Measurements from ENCODE around the gene INPP5J. TPM values are rescaled to one million over a fixed set of nuclear protein-coding genes. Genes with fewer than 3 reads are reported as not detected.
A peak's percentile ranks its signal among the peaks of the same experiment; 100 is the strongest.

Gene INPP5J
- total and polyA plus RNA-seq, 2 donors (not counting 1 experiment from before 2014, with no cell fraction given) = 0.17 to 0.33 TPM

DNA sequence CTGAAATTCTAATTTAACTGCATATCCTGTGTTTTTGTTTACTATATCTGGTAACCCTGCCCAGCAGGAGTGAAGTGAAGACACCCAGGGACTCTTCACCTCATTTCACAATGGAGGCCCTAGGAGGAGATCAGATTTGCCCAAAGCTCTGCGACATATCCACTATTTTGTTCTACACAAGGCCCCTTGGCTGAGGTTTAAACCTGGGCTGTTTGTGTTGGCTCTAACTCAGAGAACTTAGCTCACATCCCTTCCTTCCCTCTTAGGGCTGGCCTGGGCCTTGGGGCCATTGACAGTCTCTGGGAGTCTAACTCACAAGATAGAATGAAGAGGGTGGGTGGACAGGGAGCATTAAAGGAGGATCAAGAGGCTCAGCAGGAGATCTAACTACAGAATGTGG, 25.7 kb downstream of the INPP5J start:
- Histone ChIP-seq H3K27me3 (ENCODE audit: control insufficient read depth, insufficient read depth, low read length) (peaks cover 2% of the 10 kb centered on the region), H2AFZ (ENCODE audit: low read length) (peak overlapping the region; percentile 69), H3K27ac (ENCODE audit: insufficient read depth, low read length) (no peak overlapping the region), H3K9ac (ENCODE audit: insufficient read depth, low read length) (no peak overlapping the region), H3K36me3 (ENCODE audit: control insufficient read depth, insufficient read depth, low read length) (no peaks in the 10 kb centered on the region), H3K9me3 (ENCODE audit: control insufficient read depth, insufficient read depth, low read depth, low read length) (no peaks in the 10 kb centered on the region), H3K4me2 (ENCODE audit: extremely low read depth, insufficient read depth, low read length) (no peak overlapping the region), H4K20me1 (ENCODE audit: control insufficient read depth, extremely low read depth, insufficient read depth, low read length) (no peaks in the 10 kb centered on the region), H3K4me3 (replicated peaks in 1 of 4; ENCODE audit: control extremely low read depth in 1 of 4, insufficient read depth in 1 of 4, low read depth in 3 of 4, low read length in 4 of 4) (no peak overlapping the region), H3K4me1 (ENCODE audit: control insufficient read depth, extremely low read depth, insufficient read depth, low read length) (no peaks in the 10 kb centered on the region), H3K79me2 (ENCODE audit: control insufficient read depth, insufficient read depth, low read length) (no peaks in the 10 kb centered on the region)
- TF ChIP-seq, protein P1, sequence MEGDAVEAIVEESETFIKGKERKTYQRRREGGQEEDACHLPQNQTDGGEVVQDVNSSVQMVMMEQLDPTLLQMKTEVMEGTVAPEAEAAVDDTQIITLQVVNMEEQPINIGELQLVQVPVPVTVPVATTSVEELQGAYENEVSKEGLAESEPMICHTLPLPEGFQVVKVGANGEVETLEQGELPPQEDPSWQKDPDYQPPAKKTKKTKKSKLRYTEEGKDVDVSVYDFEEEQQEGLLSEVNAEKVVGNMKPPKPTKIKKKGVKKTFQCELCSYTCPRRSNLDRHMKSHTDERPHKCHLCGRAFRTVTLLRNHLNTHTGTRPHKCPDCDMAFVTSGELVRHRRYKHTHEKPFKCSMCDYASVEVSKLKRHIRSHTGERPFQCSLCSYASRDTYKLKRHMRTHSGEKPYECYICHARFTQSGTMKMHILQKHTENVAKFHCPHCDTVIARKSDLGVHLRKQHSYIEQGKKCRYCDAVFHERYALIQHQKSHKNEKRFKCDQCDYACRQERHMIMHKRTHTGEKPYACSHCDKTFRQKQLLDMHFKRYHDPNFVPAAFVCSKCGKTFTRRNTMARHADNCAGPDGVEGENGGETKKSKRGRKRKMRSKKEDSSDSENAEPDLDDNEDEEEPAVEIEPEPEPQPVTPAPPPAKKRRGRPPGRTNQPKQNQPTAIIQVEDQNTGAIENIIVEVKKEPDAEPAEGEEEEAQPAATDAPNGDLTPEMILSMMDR (conservative IDR thresholded peaks at IDR 0.05 in 1 of 2, IDR thresholded peaks at IDR 0.05 in 1 of 2; ENCODE audit: low read depth in 1 of 2, low read length in 2 of 2) = no peak
- no peak for TF ChIP-seq EZH2 (IDR thresholded peaks at IDR 0.05; ENCODE audit: low read length, missing control alignments)
- DNase-seq (ENCODE audit: low read depth in 2 of 2) = peak; percentile 45 to 54

DNA sequence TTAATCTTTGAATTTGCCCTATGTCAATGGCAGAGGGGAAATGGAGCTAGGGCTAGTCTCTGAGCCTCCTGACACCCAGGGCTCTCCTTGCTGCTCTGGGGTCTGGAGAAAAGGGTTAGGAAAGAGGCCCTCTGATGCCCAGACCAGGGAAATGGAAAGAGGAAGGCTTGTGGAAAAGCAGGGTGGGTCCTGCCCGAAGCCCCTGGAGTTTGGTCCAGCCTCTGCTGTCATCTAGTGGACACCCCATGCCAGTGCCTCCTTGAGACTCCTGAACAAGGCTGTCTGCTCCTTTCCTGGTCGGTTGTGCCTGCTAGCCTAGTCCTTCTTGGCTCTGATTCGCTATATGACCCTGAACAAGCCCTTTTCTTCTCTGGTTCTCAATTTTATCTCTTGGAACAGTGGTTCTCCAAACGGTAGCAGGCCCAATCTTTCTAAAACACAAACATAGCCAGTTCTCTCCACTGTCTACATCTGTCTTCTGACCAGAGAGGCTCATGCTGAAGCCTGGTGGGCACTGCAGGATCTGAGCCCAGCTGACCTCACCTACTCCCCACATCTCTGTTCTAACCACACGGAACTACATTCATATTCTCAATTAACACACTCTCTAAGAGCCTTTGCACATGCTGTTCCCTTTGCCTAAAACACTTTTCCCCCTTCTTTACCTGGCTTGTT, 26.3 kb downstream of the INPP5J start:
- Histone ChIP-seq H3K79me2 (ENCODE audit: control insufficient read depth, insufficient read depth, low read length) (no peaks in the 10 kb centered on the region), H3K4me2 (ENCODE audit: extremely low read depth, insufficient read depth, low read length) (no peak overlapping the region), H3K27me3 (ENCODE audit: control insufficient read depth, insufficient read depth, low read length) (no peaks in the 10 kb centered on the region), H3K9me3 (ENCODE audit: control insufficient read depth, insufficient read depth, low read depth, low read length) (no peaks in the 10 kb centered on the region), H3K4me1 (ENCODE audit: control insufficient read depth, extremely low read depth, insufficient read depth, low read length) (no peaks in the 10 kb centered on the region), H3K27ac (ENCODE audit: insufficient read depth, low read length) (no peak overlapping the region), H4K20me1 (ENCODE audit: control insufficient read depth, extremely low read depth, insufficient read depth, low read length) (no peaks in the 10 kb centered on the region), H3K36me3 (ENCODE audit: control insufficient read depth, insufficient read depth, low read length) (no peaks in the 10 kb centered on the region), H3K4me3 (replicated peaks in 1 of 4; ENCODE audit: control extremely low read depth in 1 of 4, insufficient read depth in 1 of 4, low read depth in 3 of 4, low read length in 4 of 4) (no peak overlapping the region), H3K9ac (ENCODE audit: insufficient read depth, low read length) (no peak overlapping the region), H2AFZ (ENCODE audit: low read length) (peak overlapping the region; percentile 69)
- TF ChIP-seq, protein P1 (conservative IDR thresholded peaks at IDR 0.05 in 1 of 2, IDR thresholded peaks at IDR 0.05 in 1 of 2; ENCODE audit: low read depth in 1 of 2, low read length in 2 of 2) = peak; percentile 100
- no peak for TF ChIP-seq EZH2 (IDR thresholded peaks at IDR 0.05; ENCODE audit: low read length, missing control alignments)
- peak; percentile 67 to 88 for DNase-seq (ENCODE audit: low read depth in 2 of 2)

DNA sequence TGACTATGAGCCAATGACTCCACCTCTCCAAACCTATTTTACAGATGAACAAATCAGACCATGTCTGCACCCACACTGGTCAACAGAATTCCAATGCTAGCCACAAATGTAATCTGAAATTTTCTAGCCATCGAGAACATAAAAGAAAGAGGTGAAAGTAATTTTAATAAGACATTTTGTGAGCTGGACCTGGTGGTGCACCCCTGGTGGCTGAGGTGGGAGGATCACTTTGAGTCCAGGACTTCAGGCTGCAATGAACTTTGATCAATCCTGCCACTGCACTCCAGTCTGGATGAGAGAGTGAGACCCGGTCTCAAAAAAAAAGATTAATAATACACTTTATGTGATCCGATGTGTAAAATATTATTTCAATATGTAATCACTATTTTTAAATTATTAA, 27.8 kb downstream of the INPP5J start:
- no peak overlapping the region for H3K27ac ChIP-seq (ENCODE audit: insufficient read depth, low read length)
- no peaks in the 10 kb centered on the region for H3K27me3 ChIP-seq (ENCODE audit: control insufficient read depth, insufficient read depth, low read length)
- H3K4me1 ChIP-seq (ENCODE audit: control insufficient read depth, extremely low read depth, insufficient read depth, low read length) = peaks cover 4% of the 10 kb centered on the region
- no peaks in the 10 kb centered on the region for H3K9me3 ChIP-seq (ENCODE audit: control insufficient read depth, insufficient read depth, low read depth, low read length)
- no peaks in the 10 kb centered on the region for H3K36me3 ChIP-seq (ENCODE audit: control insufficient read depth, insufficient read depth, low read length)
- DNase-seq (ENCODE audit: low read depth in 2 of 2) = no peak
- TF ChIP-seq, protein P1 (conservative IDR thresholded peaks at IDR 0.05 in 1 of 2, IDR thresholded peaks at IDR 0.05 in 1 of 2; ENCODE audit: low read depth in 1 of 2, low read length in 2 of 2) = peak; percentile 11 to 45
- no peak for TF ChIP-seq EZH2 (IDR thresholded peaks at IDR 0.05; ENCODE audit: low read length, missing control alignments)
- H2AFZ ChIP-seq (ENCODE audit: low read length) = no peak overlapping the region
- H3K79me2 ChIP-seq (ENCODE audit: control insufficient read depth, insufficient read depth, low read length) = no peaks in the 10 kb centered on the region
- no peak overlapping the region for H3K4me2 ChIP-seq (ENCODE audit: extremely low read depth, insufficient read depth, low read length)
- no peaks in the 10 kb centered on the region for H4K20me1 ChIP-seq (ENCODE audit: control insufficient read depth, extremely low read depth, insufficient read depth, low read length)
- H3K4me3 ChIP-seq (replicated peaks in 1 of 4; ENCODE audit: control extremely low read depth in 1 of 4, insufficient read depth in 1 of 4, low read depth in 3 of 4, low read length in 4 of 4) = no peak overlapping the region
- H3K9ac ChIP-seq (ENCODE audit: insufficient read depth, low read length) = no peak overlapping the region

All from fibroblast of lung (primary cell).